Occipital lobe (tissue), 2 donors: ENCODE measurements around the gene CTBP2. TPM values are rescaled to one million over a fixed set of nuclear protein-coding genes. Genes with fewer than 3 reads are reported as not detected.
A peak's percentile ranks its signal among the peaks of the same experiment; 100 is the strongest.

Source experiments
- DNase-seq: peaks from one replicate; lab custom pipeline; 2025; lab: John Stamatoyannopoulos, UW
- total RNA-seq: library from RNA; depleted of rRNA; stranded (reverse); fragments of >200 nt; gene quantifications from one replicate; pipeline ENCODE4 v1.2.3, GENCODE V29; 2014

The CTBP2 gene
- total RNA-seq, 1 donor from 2014 or later: 52.9 TPM

GRCh38 chr10:125026036-125026931, 134.1 kb downstream of the CTBP2 start:
- DNase-seq: no peak

DNA sequence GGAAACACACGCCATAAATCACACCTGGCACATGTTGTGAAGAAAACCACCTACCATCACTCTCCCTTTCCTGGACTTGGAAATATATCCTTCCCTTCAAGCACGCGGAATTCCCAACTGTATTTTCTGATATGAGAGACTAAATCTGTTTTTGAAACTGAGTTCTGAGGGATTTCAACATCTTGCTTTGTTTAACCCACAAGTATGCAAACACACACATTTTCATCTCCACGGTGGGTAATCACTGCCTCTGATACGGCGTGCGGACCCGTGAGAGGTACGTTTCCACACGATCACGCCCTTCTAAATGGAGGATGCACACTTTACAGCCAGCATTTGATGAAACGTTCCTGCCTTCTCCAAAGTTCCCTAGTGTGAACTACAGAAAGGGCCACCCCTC, 135.0 kb downstream of the CTBP2 start:
- no peak for DNase-seq

DNA sequence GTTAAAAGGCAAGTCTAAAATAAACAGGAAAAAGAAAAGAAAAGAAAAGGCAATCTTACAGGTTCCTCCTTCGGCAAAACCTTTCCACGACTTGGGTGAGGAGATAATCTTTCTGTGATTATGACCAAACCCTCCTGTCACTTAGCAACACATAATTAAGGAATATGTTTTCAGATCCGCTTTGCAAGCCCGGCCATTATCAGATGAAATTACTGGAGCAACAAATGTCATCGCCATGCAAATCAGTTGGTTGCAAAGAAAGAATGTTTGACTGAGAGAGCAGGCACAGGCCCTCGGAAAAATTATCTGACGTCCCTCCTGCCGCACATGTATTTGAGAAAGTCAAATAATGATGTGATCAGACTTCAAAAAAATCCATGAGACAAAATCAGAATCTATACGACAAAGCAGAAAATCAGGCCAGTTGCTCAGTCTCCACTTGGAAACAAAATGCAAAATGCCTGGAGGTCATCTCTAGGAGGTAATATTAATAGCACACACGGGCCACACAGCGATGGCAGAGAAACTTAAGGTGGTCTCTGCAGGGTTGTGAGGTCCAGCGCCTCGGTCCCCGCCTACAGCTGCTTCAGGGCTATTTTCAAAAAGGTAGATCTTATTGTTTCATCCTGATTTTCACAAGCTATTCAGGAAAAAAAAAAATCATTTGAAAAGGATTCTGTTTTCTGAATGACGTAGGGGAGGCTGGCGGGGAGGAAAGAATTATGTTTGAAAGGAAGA, 135.7 kb downstream of the CTBP2 start:
- no peak for DNase-seq

DNA sequence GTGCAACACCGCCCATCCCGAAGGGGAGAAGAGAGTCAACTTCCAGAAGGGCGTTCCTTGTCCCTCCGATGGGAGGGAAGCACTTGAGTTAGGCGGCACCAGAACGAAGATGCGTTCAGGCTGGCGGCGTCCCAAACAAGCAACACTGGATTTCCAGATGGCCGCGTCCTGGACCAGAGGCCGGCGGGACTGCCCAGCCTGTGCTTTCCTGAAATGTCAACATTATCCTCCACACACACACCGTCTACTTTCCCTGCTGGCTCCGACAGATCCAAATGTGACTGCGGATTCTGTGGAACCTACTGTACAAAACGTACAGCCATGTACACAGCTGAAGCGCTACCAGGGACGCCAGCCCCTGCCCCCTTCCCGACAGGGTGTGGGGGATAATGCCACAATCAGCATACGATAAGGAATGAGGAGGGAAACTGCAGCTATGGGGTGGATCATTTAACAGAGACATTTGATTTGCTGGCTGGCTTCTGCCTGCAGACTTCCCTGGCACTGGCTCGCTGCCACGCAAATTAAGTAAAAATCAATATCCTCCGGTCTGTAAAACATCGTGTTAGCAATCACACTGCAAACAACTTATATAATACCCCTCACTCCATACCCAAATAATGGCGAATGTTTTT, 136.4 kb downstream of the CTBP2 start:
- DNase-seq: no peak

GRCh38 chr10:125023255-125023654, 137.1 kb downstream of the CTBP2 start:
- DNase-seq: no peak

- no peak for DNase-seq
Measured at GRCh38 chr10:125022671-125023070, 137.7 kb downstream of the CTBP2 start.

DNA sequence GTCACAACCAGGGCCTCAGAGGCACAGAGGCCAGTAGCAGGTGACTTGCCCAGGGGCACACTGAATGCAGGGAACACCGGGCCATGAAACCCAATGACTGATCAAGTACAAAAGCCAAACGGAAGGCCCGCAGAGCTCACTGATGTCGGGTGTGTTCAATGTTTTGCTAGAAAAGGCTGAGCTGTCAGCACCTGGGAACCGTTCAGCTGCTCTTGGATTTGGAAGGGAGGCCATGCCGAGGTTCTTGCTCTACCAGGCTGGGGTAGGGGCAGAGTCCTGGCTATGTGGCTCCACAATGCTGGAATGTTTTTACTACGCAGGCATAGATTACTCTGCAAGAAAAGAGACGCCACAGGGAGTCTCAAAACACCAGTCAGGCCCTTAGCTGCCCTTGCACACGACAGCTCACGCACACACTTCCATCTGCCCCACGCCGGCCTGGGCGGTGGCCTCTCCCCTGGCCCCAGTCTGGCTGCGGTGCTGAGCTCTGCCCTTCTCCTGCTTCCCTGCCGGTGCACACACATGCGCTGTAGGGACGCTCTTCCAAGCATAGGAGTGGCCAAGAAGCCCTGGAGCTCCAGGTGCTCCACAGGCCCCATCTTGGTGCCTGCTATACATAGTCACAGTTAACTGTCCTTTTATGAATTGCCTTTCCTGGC, 138.5 kb downstream of the CTBP2 start:
- DNase-seq: no peak

DNA sequence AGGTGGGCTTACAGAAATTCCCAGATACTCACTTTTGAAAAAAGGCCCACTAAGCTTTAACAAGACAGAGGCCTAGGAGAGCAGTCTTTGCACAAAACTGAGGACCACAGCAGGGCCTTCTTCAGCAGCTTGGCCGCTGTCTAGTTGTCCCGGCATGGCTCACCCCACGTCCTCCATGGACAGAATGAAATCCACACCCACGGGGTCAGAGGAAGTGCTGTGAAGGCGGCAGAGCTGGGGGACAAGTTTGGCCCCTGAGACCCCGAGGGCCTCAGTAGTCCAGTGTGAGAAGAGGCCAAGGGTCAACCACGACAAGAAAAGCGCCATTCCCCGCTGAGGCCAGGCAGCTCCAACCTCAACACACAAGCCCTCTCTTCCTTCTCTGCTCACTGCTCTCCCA, 139.5 kb downstream of the CTBP2 start:
- no peak for DNase-seq

- DNase-seq: no peak
Measured at GRCh38 chr10:125020386-125020785, 140.0 kb downstream of the CTBP2 start.

- DNase-seq: peak; percentile 38
Measured at GRCh38 chr10:125018576-125019143, 141.7 kb downstream of the CTBP2 start.

- no peak for DNase-seq
Measured at GRCh38 chr10:125017547-125018298, 142.6 kb downstream of the CTBP2 start.

GRCh38 chr10:125016611-125017202, 143.7 kb downstream of the CTBP2 start:
- no peak for DNase-seq

DNA sequence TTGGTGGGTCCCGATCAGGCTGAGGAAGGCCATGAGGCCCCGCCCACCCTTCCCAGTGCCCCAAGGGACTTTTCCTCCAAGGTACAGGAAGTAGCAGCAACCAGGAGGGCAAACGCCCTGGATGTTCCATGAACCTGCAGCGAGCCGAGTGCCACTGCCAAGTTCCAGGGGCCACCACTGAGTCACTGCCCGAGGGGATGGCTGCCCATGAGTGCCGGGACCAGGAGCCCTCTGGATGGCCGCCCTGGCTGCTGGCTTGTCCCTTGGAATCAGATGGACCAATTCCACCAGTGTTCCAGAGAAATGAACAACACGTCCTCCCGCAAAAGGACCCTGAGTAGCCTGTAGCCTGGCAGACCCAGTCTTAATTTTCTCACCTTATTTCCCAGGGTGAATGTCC, 144.2 kb downstream of the CTBP2 start:
- no peak for DNase-seq

DNA sequence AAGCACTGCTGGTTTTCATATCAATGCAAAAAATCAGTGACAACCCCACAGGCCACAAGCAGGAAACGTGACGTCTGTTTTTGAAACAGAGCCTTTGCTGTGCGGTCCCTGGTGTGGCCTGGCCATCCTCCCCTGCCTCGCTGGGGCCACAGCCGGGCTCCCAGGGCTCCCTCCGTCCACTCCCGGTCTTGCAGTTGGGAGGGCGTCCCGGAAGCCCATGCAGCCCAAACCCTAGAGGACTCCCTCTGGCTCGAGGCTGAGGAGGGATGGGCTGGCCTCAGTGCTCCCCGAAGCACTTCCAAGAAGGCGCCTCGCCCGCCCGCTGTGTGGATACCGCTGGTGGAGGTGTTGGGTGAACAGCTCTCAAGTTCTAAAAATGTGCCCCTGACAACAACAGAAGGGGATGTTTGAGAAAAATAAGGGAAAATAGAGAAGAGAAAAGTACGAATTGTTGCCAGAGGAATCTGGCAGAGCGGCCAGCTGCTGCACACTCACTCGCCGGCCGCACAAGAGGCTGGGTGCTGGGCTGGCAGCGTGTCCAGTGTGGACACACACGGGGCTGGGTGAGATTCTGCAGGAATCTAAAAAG, 144.9 kb downstream of the CTBP2 start:
- no peak for DNase-seq

DNA sequence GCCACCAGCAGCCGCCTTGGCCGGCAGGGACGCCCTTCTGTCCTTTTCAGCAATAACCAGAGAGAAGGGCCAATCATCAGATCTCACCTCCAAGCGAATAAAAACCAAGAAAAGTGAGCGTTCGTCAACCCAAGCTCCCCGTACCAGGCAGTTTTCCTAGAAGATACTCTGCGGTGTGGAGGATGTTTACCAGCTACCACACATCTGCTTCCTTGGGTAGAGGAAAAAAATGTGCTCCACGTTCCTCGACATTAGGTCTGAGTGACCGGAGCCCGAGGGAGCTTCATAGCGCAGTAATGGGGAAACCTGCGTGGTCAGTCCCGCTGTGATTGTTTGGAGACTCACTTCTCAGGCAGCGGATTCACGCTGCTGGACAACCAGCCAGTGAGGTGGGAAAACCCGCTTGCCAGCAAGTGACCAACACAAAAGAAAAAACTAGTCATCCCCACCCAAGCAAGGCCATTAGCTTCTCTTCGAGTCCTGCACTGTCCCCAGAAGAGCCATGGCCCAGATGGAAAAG, 145.5 kb downstream of the CTBP2 start:
- no peak for DNase-seq

- no peak for DNase-seq
Measured at GRCh38 chr10:125014086-125014830, 146.1 kb downstream of the CTBP2 start.

GRCh38 chr10:125013529-125013872, 146.9 kb downstream of the CTBP2 start:
- DNase-seq: no peak

- DNase-seq: no peak
Measured at GRCh38 chr10:125012851-125013528, 147.4 kb downstream of the CTBP2 start.
